ENCODE measurements around the gene SETD3. TPM values are rescaled to one million over a fixed set of nuclear protein-coding genes. Genes with fewer than 3 reads are reported as not detected.

Gene SETD3
- total RNA-seq, 2 experiments from 2014 or later = 52.6 to 54.5 TPM

- Mint-ChIP-seq H3K4me3 (no peak overlapping the region), H3K27ac (no peak overlapping the region), H3K27me3 (no peaks in the 10 kb centered on the region), H3K36me3 (peaks cover 7% of the 10 kb centered on the region), H3K9me3 (no peaks in the 10 kb centered on the region), H3K4me1 (peaks cover 5% of the 10 kb centered on the region)
- DNase-seq = peak; percentile 36
Measured at GRCh38 chr14:99393059-99393655, 87.5 kb downstream of the SETD3 start.

- Mint-ChIP-seq H3K27me3 (no peaks in the 10 kb centered on the region), H3K4me3 (no peak overlapping the region)
Measured at GRCh38 chr14:99391671-99392070, 89.0 kb downstream of the SETD3 start.

GRCh38 chr14:99389174-99389826 lies 91.4 kb downstream of the SETD3 start:
- no peaks in the 10 kb centered on the region for H3K9me3 Mint-ChIP-seq
- H3K36me3 Mint-ChIP-seq = peaks cover 6% of the 10 kb centered on the region
- peaks cover 9% of the 10 kb centered on the region for H3K4me1 Mint-ChIP-seq
- H3K4me3 Mint-ChIP-seq = no peak overlapping the region
- H3K27me3 Mint-ChIP-seq = no peaks in the 10 kb centered on the region
- peak; percentile 38 for DNase-seq
- H3K27ac Mint-ChIP-seq = no peak overlapping the region

More at GRCh38 chr14:99391671-99392070, 89.0 kb downstream of the SETD3 start:
- no peak for DNase-seq
- Mint-ChIP-seq H3K9me3 (no peaks in the 10 kb centered on the region), H3K4me1 (peaks cover 12% of the 10 kb centered on the region), H3K36me3 (peaks cover 7% of the 10 kb centered on the region), H3K27ac (no peak overlapping the region)

- peaks cover 9% of the 10 kb centered on the region for H3K4me1 Mint-ChIP-seq
- H3K36me3 Mint-ChIP-seq = peaks cover 3% of the 10 kb centered on the region
- no peak overlapping the region for H3K4me3 Mint-ChIP-seq
- DNase-seq = no peak
- H3K27me3 Mint-ChIP-seq = no peaks in the 10 kb centered on the region
- H3K9me3 Mint-ChIP-seq = no peaks in the 10 kb centered on the region
- no peak overlapping the region for H3K27ac Mint-ChIP-seq
Measured at GRCh38 chr14:99388286-99388685, 92.4 kb downstream of the SETD3 start.

- H3K27me3 Mint-ChIP-seq = no peaks in the 10 kb centered on the region
- no peak for DNase-seq
- peaks cover 9% of the 10 kb centered on the region for H3K4me1 Mint-ChIP-seq
- H3K36me3 Mint-ChIP-seq = no peaks in the 10 kb centered on the region
- no peak overlapping the region for H3K4me3 Mint-ChIP-seq
- H3K9me3 Mint-ChIP-seq = no peaks in the 10 kb centered on the region
- no peak overlapping the region for H3K27ac Mint-ChIP-seq
Measured at GRCh38 chr14:99387880-99388279, 92.8 kb downstream of the SETD3 start.

- no peak overlapping the region for H3K27ac Mint-ChIP-seq
- peaks cover 9% of the 10 kb centered on the region for H3K4me1 Mint-ChIP-seq
- H3K36me3 Mint-ChIP-seq = no peaks in the 10 kb centered on the region
- no peaks in the 10 kb centered on the region for H3K9me3 Mint-ChIP-seq
- H3K4me3 Mint-ChIP-seq = no peak overlapping the region
- no peak for DNase-seq
- H3K27me3 Mint-ChIP-seq = peaks cover 22% of the 10 kb centered on the region
Measured at GRCh38 chr14:99384450-99385417, 95.9 kb downstream of the SETD3 start.

- DNase-seq = no peak
- Mint-ChIP-seq H3K36me3 (no peaks in the 10 kb centered on the region), H3K4me1 (peaks cover 9% of the 10 kb centered on the region), H3K27me3 (peaks cover 26% of the 10 kb centered on the region), H3K9me3 (no peaks in the 10 kb centered on the region), H3K4me3 (no peak overlapping the region), H3K27ac (no peak overlapping the region)
Measured at GRCh38 chr14:99383472-99384449, 96.9 kb downstream of the SETD3 start.

GRCh38 chr14:99382781-99383471 lies 97.7 kb downstream of the SETD3 start:
- Mint-ChIP-seq H3K27ac (no peak overlapping the region), H3K9me3 (no peaks in the 10 kb centered on the region), H3K36me3 (no peaks in the 10 kb centered on the region), H3K4me3 (no peak overlapping the region), H3K4me1 (peaks cover 4% of the 10 kb centered on the region), H3K27me3 (peaks cover 26% of the 10 kb centered on the region)
- DNase-seq = no peak

- H3K4me3 Mint-ChIP-seq = no peak overlapping the region
- H3K27me3 Mint-ChIP-seq = peaks cover 26% of the 10 kb centered on the region
- no peak overlapping the region for H3K27ac Mint-ChIP-seq
- H3K36me3 Mint-ChIP-seq = no peaks in the 10 kb centered on the region
- H3K4me1 Mint-ChIP-seq = peaks cover 2% of the 10 kb centered on the region
- DNase-seq = no peak
- H3K9me3 Mint-ChIP-seq = no peaks in the 10 kb centered on the region
Measured at GRCh38 chr14:99382071-99382470, 98.6 kb downstream of the SETD3 start.

GRCh38 chr14:99381688-99382060 lies 99.0 kb downstream of the SETD3 start:
- no peak for DNase-seq
- Mint-ChIP-seq H3K4me3 (no peak overlapping the region), H3K27me3 (peaks cover 26% of the 10 kb centered on the region), H3K27ac (no peak overlapping the region), H3K36me3 (no peaks in the 10 kb centered on the region), H3K4me1 (no peaks in the 10 kb centered on the region), H3K9me3 (no peaks in the 10 kb centered on the region)

GRCh38 chr14:99380991-99381687 lies 99.5 kb downstream of the SETD3 start:
- Mint-ChIP-seq H3K27ac (no peak overlapping the region), H3K27me3 (peaks cover 28% of the 10 kb centered on the region), H3K4me3 (no peak overlapping the region), H3K4me1 (no peaks in the 10 kb centered on the region), H3K9me3 (no peaks in the 10 kb centered on the region), H3K36me3 (no peaks in the 10 kb centered on the region)
- DNase-seq = no peak

GRCh38 chr14:99380402-99380801 lies 100.3 kb downstream of the SETD3 start:
- DNase-seq = no peak
- H3K27me3 Mint-ChIP-seq = peaks cover 29% of the 10 kb centered on the region
- no peaks in the 10 kb centered on the region for H3K36me3 Mint-ChIP-seq
- no peaks in the 10 kb centered on the region for H3K9me3 Mint-ChIP-seq
- H3K4me3 Mint-ChIP-seq = no peak overlapping the region
- H3K27ac Mint-ChIP-seq = no peak overlapping the region
- H3K4me1 Mint-ChIP-seq = no peaks in the 10 kb centered on the region

GRCh38 chr14:99378782-99379214 lies 101.9 kb downstream of the SETD3 start:
- DNase-seq = no peak
- H3K27me3 Mint-ChIP-seq = peaks cover 38% of the 10 kb centered on the region
- no peaks in the 10 kb centered on the region for H3K9me3 Mint-ChIP-seq
- H3K4me3 Mint-ChIP-seq = no peak overlapping the region
- no peak overlapping the region for H3K27ac Mint-ChIP-seq
- H3K4me1 Mint-ChIP-seq = no peaks in the 10 kb centered on the region
- no peaks in the 10 kb centered on the region for H3K36me3 Mint-ChIP-seq
